D721Med (cell line): ENCODE data around the gene ARMS2.

Experiments
- DNase-seq: peaks from one replicate; pipeline ENCODE4 v3.0.0; 2011; ENCODE audit warnings: low spot score; ENCODE audit not compliant: insufficient read length
- FAIRE-seq: peaks from 2 replicates; lab custom pipeline; 2011; peaks lifted over from hg19 to GRCh38; lab: Jason Lieb, UNC
- CTCF ChIP-seq: IDR thresholded peaks from 2 replicates; pipeline ENCODE4 v1.5.1; 2012; ENCODE audit warnings: mild to moderate bottlenecking, control low read depth; ENCODE audit not compliant: insufficient read depth; ENCODE audit errors: missing control alignments

Gene ARMS2

GRCh38 chr10:122460891-122461293 lies 6.4 kb downstream of the ARMS2 start:
- FAIRE-seq (no peak), DNase-seq (no peak)
- no peak for TF ChIP-seq CTCF

GRCh38 chr10:122461367-122461728 lies 6.9 kb downstream of the ARMS2 start, which contains the start of gene HTRA1:
Gene HTRA1, plus strand, starts transcription at chr10:122461553. Its CDS starts 100 bp downstream, at chr10:122461653.
- TF ChIP-seq CTCF = no peak
- FAIRE-seq (no peak), DNase-seq (peak; percentile 38)

- DNase-seq (no peak), FAIRE-seq (no peak)
- TF ChIP-seq CTCF = no peak
Observed at GRCh38 chr10:122461729-122462532, 7.5 kb downstream of the ARMS2 start.

GRCh38 chr10:122462533-122463465 lies 8.3 kb downstream of the ARMS2 start:
- FAIRE-seq (no peak), DNase-seq (no peak)
- TF ChIP-seq CTCF = no peak

- TF ChIP-seq CTCF = no peak
Observed at GRCh38 chr10:122463466-122464249, 9.2 kb downstream of the ARMS2 start.

GRCh38 chr10:122464250-122464510 lies 9.7 kb downstream of the ARMS2 start:
- DNase-seq = no peak
- no peak for FAIRE-seq
- no peak for TF ChIP-seq CTCF

More at GRCh38 chr10:122463466-122464249, 9.2 kb downstream of the ARMS2 start:
- FAIRE-seq (no peak), DNase-seq (no peak)
